ENCODE data around the gene NOL12.

DNA sequence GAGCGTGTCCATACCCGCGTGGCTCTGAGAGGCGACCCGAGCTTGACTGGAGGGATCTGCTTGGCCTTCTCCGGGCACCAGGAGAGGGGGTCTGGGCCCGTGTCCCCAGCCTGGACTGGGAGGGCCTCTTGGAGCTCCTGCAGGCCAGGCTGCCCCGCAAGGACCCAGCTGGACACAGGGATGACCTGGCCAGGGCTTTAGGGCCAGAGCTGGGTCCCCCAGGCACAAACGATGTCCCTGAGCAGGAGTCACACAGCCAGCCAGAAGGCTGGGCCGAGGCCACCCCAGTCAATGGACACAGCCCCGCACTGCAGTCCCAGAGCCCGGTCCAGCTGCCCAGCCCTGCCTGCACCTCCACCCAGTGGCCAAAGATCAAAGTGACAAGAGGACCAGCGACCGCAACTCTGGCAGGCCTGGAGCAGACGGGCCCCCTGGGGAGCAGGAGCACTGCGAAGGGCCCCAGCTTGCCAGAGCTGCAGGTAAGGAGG lies 48.9 kb downstream of the NOL12 start:
- TF ChIP-seq, protein P1, sequence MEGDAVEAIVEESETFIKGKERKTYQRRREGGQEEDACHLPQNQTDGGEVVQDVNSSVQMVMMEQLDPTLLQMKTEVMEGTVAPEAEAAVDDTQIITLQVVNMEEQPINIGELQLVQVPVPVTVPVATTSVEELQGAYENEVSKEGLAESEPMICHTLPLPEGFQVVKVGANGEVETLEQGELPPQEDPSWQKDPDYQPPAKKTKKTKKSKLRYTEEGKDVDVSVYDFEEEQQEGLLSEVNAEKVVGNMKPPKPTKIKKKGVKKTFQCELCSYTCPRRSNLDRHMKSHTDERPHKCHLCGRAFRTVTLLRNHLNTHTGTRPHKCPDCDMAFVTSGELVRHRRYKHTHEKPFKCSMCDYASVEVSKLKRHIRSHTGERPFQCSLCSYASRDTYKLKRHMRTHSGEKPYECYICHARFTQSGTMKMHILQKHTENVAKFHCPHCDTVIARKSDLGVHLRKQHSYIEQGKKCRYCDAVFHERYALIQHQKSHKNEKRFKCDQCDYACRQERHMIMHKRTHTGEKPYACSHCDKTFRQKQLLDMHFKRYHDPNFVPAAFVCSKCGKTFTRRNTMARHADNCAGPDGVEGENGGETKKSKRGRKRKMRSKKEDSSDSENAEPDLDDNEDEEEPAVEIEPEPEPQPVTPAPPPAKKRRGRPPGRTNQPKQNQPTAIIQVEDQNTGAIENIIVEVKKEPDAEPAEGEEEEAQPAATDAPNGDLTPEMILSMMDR (IDR thresholded peaks at IDR 0.05): peak; percentile 5 to 40 (median 21)
- no peak for TF ChIP-seq POLR2AphosphoS5 (IDR thresholded peaks at IDR 0.05)
- TF ChIP-seq POLR2A (IDR thresholded peaks at IDR 0.05; ENCODE audit: low read depth): no peak

All from esophagus muscularis mucosa (tissue), 3 donors.